ENCODE measurements around the gene DYNC1H1. TPM values are rescaled to one million over a fixed set of nuclear protein-coding genes. Genes with fewer than 3 reads are reported as not detected.

The DYNC1H1 gene
- total RNA-seq, 1 donor from 2014 or later, result 303 TPM

GRCh38 chr14:102037686-102038085 lies 73.3 kb downstream of the DYNC1H1 start:
- no peak for DNase-seq

DNA sequence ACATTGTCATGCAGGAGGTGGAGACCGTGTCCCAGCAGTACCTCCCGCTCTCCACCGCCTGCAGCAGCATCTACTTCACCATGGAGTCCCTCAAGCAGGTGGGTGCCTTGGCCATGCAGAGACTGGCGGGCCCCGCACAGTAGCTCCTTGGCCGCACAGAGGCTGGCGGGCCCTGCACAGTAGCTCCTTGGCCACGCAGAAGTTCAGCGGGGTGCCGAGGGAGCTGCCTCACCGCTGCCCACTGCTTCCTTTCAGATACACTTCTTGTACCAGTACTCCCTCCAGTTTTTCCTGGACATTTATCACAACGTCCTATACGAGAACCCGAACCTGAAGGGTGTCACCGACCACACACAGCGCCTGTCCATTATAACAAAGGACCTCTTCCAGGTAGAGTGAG lies 74.8 kb downstream of the DYNC1H1 start:
- DNase-seq, result no peak

DNA sequence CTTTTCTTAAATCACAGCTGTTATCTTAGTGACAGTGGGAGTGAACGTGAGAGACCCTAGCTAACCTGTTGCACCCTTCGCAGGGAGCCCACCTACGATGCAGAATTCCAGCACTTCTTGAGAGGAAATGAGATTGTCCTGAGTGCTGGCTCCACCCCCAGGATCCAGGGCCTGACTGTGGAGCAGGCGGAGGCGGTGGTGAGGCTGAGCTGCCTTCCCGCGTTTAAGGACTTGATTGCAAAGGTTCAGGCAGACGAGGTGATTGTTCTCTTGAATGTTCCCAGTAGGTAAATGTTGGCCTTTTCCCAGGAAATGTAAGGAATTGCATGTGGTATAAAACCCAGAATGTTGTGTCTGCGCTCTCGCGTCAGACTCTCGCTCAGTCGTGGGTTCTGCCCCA lies 75.8 kb downstream of the DYNC1H1 start:
- no peak for DNase-seq

GRCh38 chr14:102042699-102043098 lies 78.3 kb downstream of the DYNC1H1 start:
- DNase-seq, result no peak

DNA sequence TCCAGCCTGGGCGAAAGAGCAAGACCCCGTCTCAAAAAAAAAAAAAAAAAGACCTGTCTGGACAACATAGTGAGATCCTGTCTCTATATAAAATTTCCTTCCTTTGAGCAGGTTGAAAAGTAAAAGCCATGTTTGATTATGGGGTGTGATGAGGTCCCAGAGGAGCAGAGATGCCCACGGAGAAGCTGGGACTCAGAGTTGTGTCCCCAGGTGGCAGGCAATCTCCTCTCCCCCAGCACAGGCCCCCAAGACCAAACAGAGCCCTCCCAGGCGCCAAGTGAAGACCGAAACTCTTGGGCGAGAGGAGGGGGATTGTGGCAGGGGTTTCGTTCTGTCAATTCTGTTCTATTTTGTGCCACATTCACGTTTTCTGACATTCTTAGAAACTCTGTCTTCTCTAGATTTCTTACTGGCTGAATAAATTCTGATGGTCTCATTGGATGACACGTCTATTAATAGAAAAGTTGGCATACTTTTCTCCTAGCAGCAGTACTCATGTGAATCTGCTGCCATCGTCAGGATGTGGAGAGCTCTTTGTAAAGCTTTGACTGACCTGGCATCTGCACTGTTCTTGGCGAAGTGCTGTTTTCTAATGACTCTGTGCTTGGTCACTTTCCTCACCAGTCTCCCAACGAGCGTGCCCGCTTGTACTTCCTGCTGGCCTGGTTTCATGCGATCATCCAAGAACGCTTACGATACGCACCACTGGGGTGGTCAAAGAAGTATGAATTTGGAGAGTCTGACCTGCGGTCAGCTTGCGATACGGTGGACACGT lies 79.1 kb downstream of the DYNC1H1 start:
- DNase-seq, result no peak

- DNase-seq, result no peak
Observed at GRCh38 chr14:102044566-102044965, 80.2 kb downstream of the DYNC1H1 start.

DNA sequence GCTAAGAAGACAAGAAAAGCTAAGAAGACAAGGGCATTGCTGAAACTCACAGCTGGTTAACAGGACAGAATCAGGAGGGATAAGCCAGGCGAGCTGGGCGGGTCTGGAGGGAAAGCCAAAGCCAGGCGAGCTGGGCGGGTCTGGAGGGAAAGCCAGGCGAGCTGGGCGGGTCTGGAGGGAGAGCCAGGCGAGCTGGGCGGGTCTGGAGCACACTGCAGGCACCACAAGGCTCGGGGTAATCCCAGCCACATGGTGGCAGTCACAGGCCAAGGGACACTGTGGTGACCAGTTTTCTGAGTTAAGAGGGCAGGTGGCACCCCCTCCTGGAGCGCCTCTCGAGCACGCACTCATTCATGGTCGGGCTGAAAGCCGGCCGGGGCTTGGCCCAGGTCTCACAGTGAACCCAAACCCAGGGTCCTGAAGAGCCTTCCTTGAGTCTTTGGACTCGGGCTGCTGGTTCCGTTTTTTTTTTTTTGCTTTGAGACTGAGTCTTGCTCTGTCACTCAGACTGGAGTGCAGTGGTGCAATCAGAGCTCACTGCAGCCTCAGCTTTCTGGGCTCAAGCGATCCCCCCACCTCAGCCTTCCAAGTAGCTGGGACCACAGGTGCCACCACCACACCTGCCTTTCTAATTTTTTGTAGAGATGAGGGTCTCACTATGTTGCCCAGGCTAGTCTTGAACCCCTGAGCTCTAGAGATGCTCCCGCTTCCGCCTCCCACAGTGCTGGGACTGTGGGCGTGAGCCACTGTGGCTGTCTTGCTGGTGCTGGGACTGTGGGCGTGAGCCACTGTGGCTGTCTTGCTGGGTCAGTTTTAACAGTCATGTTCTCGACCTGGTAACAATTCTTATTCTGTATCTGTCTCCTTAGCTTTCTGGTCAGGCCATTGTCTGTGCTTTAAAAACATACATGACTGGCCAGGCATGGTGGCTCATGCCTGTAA lies 82.2 kb downstream of the DYNC1H1 start:
- peak; percentile 66 for DNase-seq

GRCh38 chr14:102047808-102048540 lies 83.6 kb downstream of the DYNC1H1 start:
- no peak for DNase-seq

DNA sequence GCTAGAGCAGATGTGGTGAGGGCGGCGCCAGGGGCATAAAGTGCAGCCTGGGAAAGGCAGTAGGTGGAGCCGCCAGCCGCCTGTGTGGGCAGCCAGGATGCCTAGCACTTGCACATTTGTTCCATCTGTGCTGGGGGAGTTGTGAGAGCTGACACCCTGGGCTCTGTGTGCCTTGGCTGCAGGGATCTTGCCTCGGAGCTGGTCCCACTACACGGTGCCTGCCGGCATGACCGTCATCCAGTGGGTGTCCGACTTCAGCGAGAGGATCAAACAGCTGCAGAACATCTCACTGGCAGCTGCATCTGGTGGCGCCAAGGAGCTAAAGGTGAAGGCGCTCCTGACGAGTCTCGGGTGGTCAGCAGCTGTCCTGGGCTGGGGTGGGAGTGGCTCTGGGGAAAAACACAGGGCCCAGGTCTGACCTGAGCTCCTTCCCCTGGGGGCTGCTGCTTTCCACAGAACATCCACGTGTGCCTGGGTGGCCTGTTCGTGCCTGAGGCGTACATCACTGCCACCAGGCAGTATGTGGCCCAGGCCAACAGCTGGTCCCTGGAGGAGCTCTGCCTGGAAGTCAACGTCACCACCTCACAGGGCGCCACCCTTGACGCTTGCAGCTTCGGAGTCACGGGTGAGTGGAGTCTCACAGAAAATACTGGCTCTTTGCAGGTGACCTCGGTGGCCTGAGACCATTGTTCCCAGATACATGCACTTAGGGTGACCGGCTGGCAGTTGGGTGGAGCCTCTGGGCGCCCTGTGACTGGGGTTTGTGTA lies 85.1 kb downstream of the DYNC1H1 start:
- DNase-seq, result no peak

GRCh38 chr14:102050026-102050405 lies 85.6 kb downstream of the DYNC1H1 start:
- no peak for DNase-seq

DNA sequence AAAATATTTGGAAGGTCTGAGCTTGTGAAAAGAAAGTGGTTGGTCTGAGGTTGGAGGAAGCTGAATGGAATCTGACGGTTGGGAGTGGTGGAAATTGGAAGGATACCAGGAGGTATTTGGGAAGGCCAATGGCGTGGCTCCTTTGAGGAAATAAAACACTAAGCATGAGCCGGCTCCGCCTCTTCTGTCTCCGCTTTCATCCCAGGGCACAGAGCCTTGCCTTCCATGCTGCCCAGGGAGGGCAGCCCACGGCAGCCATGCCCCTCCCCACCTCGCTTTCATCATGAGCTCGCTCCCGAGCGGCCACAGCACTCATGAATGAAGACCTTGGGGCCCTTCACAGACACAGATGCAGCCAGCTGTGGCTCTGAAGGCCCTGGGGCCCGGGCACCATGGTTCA lies 86.3 kb downstream of the DYNC1H1 start:
- DNase-seq, result no peak

- DNase-seq, result no peak
Observed at GRCh38 chr14:102052522-102052921, 88.1 kb downstream of the DYNC1H1 start.

- no peak for DNase-seq
Observed at GRCh38 chr14:102055181-102055901, 91.0 kb downstream of the DYNC1H1 start.

GRCh38 chr14:102056694-102057442 lies 92.5 kb downstream of the DYNC1H1 start:
- DNase-seq, result no peak

DNA sequence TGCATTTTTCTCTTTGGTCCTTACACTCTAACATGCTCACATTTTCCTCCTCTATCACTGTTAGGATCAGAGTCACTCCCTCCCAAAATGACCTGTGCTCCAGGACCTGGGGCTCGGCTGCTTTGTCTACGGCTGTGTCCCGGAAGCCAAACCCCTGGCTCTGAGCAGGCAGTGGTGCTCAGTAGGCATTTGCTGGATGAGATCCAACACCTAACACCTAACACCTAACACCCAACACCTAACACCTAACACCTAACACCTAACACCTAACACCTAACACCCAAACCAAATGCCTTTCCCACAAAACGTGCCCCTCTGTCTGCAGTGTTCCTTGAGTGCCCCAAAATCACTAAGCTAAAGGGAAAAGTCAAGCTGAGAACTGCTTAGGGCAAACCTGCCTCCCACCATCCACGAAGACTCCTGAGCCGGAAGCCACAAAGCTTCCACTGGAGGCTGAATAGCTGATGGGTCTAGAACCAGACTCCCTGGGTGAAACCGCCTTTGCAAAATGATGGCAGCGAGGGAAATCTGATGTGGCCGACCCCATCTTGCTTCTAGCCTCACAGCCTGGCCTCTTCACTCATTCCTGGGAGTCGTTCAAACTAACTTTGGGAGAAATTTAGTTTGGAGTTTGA lies 93.2 kb downstream of the DYNC1H1 start:
- no peak for DNase-seq

- DNase-seq, result no peak
Observed at GRCh38 chr14:102058146-102058545, 93.8 kb downstream of the DYNC1H1 start.

GRCh38 chr14:102058961-102059360 lies 94.6 kb downstream of the DYNC1H1 start:
- DNase-seq, result no peak

GRCh38 chr14:102063109-102063807 lies 98.9 kb downstream of the DYNC1H1 start:
- peak; percentile 78 for DNase-seq

DNA sequence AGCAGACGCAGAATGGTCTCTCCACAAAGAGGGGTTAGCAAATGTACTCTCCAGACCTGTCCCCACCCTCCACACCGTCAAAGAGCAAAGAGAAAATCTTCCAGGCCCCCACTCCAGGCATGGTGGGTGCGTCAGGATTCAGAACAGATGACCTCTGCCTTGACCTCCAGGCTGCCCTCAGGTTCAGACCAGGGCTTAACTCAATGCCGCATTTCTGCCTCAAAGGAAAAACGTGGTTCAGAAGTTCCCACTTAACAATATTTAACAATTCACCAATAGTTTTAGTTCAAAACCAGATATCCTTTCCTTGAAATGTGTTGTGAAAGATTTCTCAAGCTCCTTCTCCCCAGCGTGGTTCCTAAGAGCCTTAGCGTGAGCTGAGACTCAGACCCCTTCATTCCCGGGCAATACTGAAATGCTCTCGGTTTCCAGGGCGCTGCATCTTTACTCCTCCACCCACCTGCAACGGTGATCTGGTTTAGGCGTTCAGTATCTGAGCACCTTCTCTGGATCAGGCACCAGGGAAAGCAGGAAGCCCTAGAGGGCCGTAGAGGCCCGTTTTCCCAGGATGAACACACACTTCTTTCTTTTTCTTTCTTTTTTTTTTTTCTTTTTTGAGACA lies 99.5 kb downstream of the DYNC1H1 start:
- DNase-seq, result no peak
